ENCODE results near the gene GGCT.
A peak's percentile ranks its signal among the peaks of the same experiment; 100 is the strongest.

The GGCT gene, protein sequence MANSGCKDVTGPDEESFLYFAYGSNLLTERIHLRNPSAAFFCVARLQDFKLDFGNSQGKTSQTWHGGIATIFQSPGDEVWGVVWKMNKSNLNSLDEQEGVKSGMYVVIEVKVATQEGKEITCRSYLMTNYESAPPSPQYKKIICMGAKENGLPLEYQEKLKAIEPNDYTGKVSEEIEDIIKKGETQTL

DNA sequence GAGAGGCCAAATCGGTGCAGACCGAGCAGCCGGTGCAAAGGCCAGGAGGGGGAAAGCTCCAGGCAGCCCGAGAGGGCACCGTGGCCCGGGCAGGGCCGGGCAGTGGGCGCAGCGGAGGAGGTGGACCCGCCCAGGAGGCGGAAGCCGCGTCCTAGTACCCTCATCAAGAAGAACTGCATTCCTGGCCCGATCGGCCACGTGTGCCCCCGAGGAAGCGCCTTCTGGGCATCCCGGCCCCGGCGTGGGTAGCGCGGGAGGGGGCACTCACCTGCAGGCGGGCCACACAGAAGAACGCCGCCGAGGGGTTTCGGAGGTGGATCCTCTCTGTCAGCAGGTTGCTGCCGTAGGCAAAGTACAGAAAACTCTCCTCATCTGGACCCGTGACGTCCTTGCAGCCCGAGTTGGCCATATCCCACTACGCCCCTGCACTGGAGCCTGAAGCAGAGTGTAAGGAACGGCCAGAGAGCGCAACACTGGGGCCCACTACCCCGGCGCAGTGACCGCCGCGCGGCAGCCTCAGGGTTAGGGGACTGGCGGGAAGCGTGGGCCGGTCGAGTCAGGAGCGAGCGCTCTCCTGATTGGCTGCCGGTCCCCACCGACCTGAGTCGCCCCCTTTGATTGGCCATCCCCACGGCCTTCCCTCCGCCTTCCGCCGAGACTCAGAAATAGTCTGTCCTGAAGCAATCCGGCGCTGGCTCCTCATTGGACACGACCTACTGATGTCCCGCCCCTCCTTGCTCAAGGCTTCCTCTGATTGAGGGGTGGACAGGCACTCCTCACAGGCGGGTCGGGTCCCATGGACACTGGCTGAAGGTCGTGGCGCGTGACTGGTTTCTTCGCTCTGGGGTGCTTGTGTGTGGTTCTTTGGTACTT lies at the start of gene GGCT:
Gene GGCT, minus strand, starts transcription at position 529 of the 873 bp plus-strand sequence. Its CDS starts 120 bp downstream, at position 409.
- peaks cover 24% of the 10 kb centered on the region for H3K4me1 Mint-ChIP-seq
- peak; percentile 91 for DNase-seq
- TF ChIP-seq, protein P1, sequence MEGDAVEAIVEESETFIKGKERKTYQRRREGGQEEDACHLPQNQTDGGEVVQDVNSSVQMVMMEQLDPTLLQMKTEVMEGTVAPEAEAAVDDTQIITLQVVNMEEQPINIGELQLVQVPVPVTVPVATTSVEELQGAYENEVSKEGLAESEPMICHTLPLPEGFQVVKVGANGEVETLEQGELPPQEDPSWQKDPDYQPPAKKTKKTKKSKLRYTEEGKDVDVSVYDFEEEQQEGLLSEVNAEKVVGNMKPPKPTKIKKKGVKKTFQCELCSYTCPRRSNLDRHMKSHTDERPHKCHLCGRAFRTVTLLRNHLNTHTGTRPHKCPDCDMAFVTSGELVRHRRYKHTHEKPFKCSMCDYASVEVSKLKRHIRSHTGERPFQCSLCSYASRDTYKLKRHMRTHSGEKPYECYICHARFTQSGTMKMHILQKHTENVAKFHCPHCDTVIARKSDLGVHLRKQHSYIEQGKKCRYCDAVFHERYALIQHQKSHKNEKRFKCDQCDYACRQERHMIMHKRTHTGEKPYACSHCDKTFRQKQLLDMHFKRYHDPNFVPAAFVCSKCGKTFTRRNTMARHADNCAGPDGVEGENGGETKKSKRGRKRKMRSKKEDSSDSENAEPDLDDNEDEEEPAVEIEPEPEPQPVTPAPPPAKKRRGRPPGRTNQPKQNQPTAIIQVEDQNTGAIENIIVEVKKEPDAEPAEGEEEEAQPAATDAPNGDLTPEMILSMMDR (IDR thresholded peaks at IDR 0.05): no peak
- H3K27ac Mint-ChIP-seq: no peak within 1 kb of the TSS
- H3K27me3 Mint-ChIP-seq (ENCODE audit: low read depth, poor library complexity): peaks cover 6% of the 10 kb centered on the region
- H3K4me3 Mint-ChIP-seq: peak within 1 kb of the TSS; percentile 90
- H3K36me3 Mint-ChIP-seq (ENCODE audit: low read depth): peaks cover 63% of the 10 kb centered on the region
- H3K9me3 Mint-ChIP-seq: peaks cover 56% of the 10 kb centered on the region

DNA sequence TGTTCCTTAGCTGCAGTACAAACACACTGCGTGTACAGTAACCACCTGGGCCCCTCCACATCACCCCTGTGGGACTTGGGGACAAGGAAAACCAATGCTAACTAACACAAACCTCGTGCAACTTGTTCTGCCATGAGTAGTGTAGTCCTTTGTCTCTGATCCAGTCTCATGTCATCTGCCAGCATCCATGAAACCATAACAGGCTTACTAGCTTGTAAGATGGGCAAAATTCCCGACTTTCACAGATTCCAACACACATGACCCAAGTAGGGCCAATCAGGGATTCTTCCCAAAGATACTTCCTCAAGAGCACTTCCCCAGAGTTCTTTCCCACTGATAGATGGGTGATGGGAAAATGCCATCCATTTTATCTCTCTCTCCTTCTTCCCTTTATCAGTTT lies 48.9 kb upstream of the GGCT start:
- DNase-seq: no peak
- Mint-ChIP-seq H3K9me3 (peaks cover 3% of the 10 kb centered on the region), H3K4me1 (peaks cover 18% of the 10 kb centered on the region), H3K4me3 (no peak overlapping the region), H3K27ac (no peak overlapping the region), H3K27me3 (ENCODE audit: low read depth, poor library complexity) (no peaks in the 10 kb centered on the region), H3K36me3 (ENCODE audit: low read depth) (peaks cover 16% of the 10 kb centered on the region)
- TF ChIP-seq, protein P1 (IDR thresholded peaks at IDR 0.05): no peak

GRCh38 chr7:30553141-30553540 lies 48.5 kb upstream of the GGCT start:
- Mint-ChIP-seq H3K27me3 (ENCODE audit: low read depth, poor library complexity) (no peaks in the 10 kb centered on the region), H3K27ac (no peak overlapping the region), H3K9me3 (peaks cover 3% of the 10 kb centered on the region), H3K36me3 (ENCODE audit: low read depth) (peaks cover 16% of the 10 kb centered on the region), H3K4me1 (peaks cover 18% of the 10 kb centered on the region), H3K4me3 (no peak overlapping the region)
- no peak for DNase-seq
- TF ChIP-seq, protein P1 (IDR thresholded peaks at IDR 0.05): no peak

DNA sequence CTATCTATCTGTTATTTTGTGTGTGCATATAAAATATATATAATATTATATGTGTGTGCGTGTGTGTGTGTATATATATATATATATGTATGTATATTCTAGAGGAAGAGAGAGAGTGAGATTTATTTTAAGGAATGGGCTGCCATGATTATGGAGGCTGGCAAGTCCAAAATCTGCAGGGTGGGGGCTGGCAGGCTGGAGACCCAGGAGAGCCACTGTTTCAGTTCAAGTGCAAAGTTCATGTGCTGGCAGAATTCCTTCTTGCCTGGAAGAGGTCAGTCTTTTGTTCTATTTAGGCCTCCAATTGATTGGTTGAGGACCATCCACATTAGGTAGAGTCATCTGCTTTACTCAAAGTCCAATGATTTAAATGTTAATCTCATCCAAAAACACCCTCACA lies 47.7 kb upstream of the GGCT start:
- peaks cover 3% of the 10 kb centered on the region for H3K9me3 Mint-ChIP-seq
- H3K4me1 Mint-ChIP-seq: peaks cover 18% of the 10 kb centered on the region
- TF ChIP-seq, protein P1 (IDR thresholded peaks at IDR 0.05): no peak
- peaks cover 16% of the 10 kb centered on the region for H3K36me3 Mint-ChIP-seq (ENCODE audit: low read depth)
- H3K27me3 Mint-ChIP-seq (ENCODE audit: low read depth, poor library complexity): no peaks in the 10 kb centered on the region
- no peak for DNase-seq
- no peak overlapping the region for H3K27ac Mint-ChIP-seq
- no peak overlapping the region for H3K4me3 Mint-ChIP-seq

GRCh38 chr7:30549931-30550493 lies 45.4 kb upstream of the GGCT start:
- Mint-ChIP-seq H3K27ac (no peak overlapping the region), H3K4me3 (no peak overlapping the region), H3K27me3 (ENCODE audit: low read depth, poor library complexity) (no peaks in the 10 kb centered on the region), H3K36me3 (ENCODE audit: low read depth) (peaks cover 16% of the 10 kb centered on the region), H3K4me1 (peaks cover 30% of the 10 kb centered on the region), H3K9me3 (peaks cover 3% of the 10 kb centered on the region)
- TF ChIP-seq, protein P1 (IDR thresholded peaks at IDR 0.05): no peak
- DNase-seq: no peak

Measured in nephron progenitor cell (in vitro differentiated cells).